Measurements from ENCODE around the gene PLPPR1. TPM values are rescaled to one million over a fixed set of nuclear protein-coding genes. Genes with fewer than 3 reads are reported as not detected.
"Not testable (repeated sequence)": the region's sequence is repeated elsewhere in the genome, so short reads cannot be mapped to it uniquely, and the experiment has no call there.

Gene PLPPR1
- total RNA-seq, 1 experiment from 2014 or later: not detected

DNA sequence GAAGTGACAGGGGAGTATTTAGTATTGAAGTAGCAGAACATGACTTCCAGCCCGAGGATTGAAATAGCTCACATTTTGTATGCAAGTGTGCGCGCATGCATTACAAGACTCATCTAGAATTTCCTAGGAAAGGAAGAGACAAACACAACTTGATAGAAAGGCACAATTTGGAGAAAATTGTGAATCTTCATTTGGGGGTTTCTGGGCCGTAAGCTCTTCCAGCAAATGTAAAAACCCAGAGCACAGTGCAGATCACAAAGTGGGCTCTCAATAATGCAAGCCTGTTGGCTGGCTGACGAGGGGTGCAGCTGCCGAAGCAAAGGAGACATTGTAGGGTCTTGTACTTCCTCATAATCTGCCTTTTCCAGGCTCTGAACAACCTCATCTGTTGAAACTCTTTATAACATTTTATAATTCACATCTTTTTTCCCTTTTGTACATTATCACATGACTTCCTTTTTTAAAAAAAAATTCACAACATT, 247.3 kb downstream of the PLPPR1 start:
- no peak for DNase-seq (ENCODE audit: low read depth)

GRCh38 chr9:101291043-101291442, 262.5 kb downstream of the PLPPR1 start:
- DNase-seq (ENCODE audit: low read depth): not testable (repeated sequence)

GRCh38 chr9:101299901-101300300, 271.4 kb downstream of the PLPPR1 start:
- no peak for DNase-seq (ENCODE audit: low read depth)

- peak; percentile 4 for DNase-seq (ENCODE audit: low read depth)
Observed at GRCh38 chr9:101307051-101307450, 278.5 kb downstream of the PLPPR1 start.

- DNase-seq (ENCODE audit: low read depth): no peak
Observed at GRCh38 chr9:101307524-101308213, 279.1 kb downstream of the PLPPR1 start.

- DNase-seq (ENCODE audit: low read depth): no peak
Observed at GRCh38 chr9:101309139-101309538, 280.6 kb downstream of the PLPPR1 start.

DNA sequence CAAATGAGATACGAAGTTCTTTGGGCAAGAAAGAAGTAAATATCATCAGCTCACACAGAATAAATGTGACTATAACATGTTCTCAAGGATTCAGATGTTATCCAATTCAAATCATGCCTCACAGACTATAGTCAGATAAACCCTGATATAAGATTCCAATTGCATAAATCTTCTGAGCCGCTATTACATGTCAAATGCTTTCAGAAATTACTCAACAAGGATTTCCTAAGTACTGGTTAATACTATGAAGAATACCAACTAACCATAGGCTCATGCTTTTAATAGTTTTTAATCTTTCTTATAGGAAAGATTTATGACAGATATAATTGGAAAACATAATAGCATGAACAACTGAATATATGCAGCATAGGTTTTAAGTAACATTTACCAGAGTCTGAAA, 282.7 kb downstream of the PLPPR1 start:
- DNase-seq (ENCODE audit: low read depth): no peak

DNA sequence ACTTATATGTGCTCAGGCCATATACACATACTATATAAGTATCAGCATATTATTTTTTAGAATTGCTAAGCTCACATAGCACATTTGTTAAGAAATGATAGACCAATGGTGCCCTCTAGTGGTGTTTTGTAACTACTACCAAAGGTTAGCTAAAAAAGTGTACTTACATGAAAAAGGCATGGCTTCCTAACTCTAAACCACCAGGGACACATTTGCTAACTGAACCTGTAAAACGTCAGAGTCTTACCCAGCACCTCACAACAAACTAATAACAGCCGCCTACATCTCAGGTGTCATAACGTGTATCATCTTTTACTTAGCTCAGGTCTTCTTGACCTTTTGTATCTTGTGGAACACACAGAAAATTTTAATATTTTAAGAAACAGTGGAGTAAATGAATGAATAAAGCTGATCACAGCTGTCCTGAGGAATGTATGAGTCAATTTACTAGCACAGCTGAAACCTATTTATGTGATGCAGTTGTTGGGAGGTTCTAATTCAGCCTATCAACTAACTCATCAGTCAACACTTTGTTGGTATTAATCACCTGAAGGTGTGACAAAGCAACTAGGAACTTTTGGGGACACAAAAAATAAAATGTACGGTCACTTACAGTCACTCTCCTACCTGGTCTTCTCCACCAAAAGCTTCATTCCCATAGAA, 283.4 kb downstream of the PLPPR1 start:
- peak; percentile 71 for DNase-seq (ENCODE audit: low read depth)

- no peak for DNase-seq (ENCODE audit: low read depth)
Observed at GRCh38 chr9:101312661-101313060, 284.1 kb downstream of the PLPPR1 start.

DNA sequence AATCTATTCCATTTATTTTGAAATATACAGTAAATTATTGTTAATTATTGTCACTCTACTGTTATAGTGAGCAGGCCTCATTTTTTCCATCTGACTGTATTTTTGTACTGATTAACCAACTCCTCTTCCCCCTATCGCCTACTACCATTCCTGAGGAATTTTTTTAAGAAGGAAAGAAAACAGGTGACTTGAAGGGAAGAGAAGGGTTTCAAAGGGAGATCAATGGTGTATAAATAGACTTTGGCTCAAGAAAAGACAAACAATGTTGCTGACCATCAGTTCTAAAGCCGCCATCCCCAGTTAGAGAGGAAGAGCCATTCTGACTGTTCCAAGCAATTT, 286.6 kb downstream of the PLPPR1 start:
- no peak for DNase-seq (ENCODE audit: low read depth)

DNA sequence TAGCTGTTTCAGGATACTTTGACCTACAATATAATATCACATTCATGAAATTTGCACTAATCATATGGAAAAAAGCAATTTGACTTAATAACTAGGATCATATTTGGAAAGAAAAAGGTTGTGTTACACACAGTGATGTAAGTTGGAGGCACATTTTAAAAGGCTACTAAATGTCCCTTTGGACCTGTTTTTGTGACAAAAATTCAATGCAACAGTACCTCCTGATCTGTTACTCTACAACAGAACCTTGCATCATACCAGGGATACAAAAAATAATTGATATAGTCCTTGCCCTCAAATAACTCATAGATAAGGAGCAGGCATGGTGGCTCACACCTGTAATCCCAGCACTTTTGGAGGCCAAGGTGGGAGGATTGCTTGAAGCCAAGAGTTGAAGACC, 289.2 kb downstream of the PLPPR1 start:
- DNase-seq (ENCODE audit: low read depth): no peak

- no peak for DNase-seq (ENCODE audit: low read depth)
Observed at GRCh38 chr9:101323129-101323528, 294.6 kb downstream of the PLPPR1 start.

DNA sequence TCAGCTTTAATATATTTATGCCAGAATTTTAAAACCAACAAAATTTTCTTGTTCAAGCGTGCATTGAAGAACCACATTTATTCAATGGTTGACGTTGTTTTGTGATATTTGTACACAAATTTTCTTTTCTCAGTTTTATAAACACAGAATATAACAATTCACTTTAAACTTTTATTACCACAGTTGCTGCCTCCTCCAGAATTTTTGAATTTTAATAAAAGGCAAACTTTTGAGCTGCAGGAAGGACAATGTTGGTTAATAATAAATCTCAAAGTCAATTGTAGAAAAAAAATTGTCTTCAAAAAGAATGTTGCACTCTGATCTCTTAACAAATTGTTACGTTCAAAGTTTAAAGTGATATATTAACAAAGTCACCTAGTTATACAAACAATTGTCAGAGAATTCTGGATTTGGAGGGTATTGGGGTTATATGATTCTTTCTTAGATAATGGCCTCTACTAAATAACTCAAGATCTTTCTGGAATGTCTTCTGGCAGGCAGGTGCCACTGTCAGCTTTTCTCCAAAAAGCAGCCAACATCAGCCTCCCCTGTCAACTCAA, 295.8 kb downstream of the PLPPR1 start:
- DNase-seq (ENCODE audit: low read depth): no peak

GRCh38 chr9:101325053-101325452, 296.5 kb downstream of the PLPPR1 start:
- DNase-seq (ENCODE audit: low read depth): no peak

GRCh38 chr9:101326035-101326434, 297.5 kb downstream of the PLPPR1 start:
- DNase-seq (ENCODE audit: low read depth): no peak

GRCh38 chr9:101326501-101326900, 298.0 kb downstream of the PLPPR1 start:
- DNase-seq (ENCODE audit: low read depth): no peak

GRCh38 chr9:101327422-101327909, 298.9 kb downstream of the PLPPR1 start:
- not testable (repeated sequence) for DNase-seq (ENCODE audit: low read depth)

GRCh38 chr9:101332362-101332761, 303.8 kb downstream of the PLPPR1 start:
- DNase-seq (ENCODE audit: low read depth): no peak

- DNase-seq (ENCODE audit: low read depth): no peak
Observed at GRCh38 chr9:101333490-101333889, 305.0 kb downstream of the PLPPR1 start.

DNA sequence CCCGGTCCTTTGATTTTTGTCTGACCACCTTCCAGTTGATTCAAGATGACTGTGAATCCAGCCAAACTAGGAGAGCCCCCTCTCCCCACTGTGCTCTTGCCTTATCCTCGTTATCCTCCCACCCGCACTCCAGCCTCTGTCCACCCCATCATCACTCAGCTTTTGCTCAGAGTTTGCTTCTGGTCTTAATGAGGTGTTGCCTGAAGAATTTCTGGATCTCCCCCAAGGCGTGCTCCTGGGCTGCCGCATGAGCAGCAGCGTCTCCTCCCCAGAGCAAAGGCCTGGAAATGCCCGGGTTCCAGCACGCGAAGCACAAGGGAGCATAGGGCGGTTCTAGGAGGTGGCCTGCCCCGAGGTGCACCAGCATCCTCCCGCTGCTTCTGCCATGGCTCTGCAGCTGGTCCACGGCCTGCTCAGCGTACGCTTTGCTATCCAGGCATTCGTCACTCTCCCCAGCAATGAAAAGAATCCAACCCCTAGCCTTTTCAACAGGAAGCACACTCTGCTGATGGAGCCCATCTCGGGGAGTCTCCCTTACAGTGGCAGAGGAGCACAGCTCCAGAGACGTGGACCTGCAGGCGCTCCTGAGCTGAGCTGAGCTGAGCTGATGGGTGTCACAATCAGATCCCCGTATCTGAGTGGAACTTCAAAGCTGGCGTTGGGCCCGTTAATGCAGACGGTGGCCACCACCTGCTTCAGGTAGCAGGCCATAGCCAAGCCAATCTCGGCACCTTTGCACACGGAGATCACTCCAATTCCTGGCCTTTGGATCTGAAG, 305.6 kb downstream of the PLPPR1 start:
- DNase-seq (ENCODE audit: low read depth): no peak

GRCh38 chr9:101336091-101336490, 307.6 kb downstream of the PLPPR1 start:
- DNase-seq (ENCODE audit: low read depth): no peak

- DNase-seq (ENCODE audit: low read depth): no peak
Observed at GRCh38 chr9:101337237-101337636, 308.7 kb downstream of the PLPPR1 start.
